HG03066 (cell line): ENCODE results near the gene SPINK2.
A peak's percentile ranks its signal among the peaks of the same experiment; 100 is the strongest.

Experiments
- ATAC-seq: cut with Tn5 transposase; IDR thresholded peaks from one replicate; pipeline ENCODE4 v1.9.1; 2021; ENCODE audit warnings: low read depth; ENCODE audit not compliant: unreplicated experiment

SPINK2 gene

DNA sequence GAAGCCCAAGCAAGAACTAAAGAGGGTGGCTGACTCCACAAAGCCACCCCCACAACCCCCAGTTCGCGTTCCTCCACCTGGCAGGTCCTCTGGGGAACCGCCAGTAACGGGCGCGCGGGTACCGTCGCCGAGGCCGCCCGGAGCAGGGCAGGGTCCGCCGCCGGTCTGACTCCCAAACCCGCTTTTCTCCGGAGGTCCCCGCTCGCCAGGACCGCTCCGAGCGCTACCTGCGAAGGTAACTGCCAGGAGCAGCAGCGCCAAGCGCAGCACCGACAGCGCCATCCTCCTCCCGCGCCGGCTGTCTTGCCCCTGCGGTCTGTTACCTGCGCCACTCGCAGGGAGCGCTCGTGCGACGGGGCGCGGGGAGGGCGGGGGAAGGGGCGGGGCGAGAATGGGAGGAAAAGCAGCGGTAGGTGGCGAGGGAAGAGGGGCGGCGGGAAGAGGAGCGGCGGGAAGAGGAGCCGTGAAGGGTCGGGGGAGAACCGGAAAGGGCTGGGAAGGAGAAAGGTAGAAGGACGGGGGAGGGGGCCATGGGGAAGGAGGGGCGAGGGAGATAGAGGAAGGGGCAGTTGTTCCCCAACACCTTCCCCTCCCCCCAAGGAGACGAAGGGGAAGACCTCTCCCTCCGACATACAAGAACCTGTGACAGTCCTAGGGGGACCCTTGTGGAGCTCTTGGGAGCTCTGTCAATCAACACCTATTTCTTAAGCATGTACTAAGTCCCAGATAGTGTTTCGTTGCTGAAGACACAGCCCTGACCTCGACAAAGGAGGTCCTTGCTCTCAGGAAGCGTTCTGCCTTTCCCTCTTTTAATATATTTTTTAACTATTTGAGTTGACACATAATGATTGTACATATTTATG is at the start of gene SPINK2:
TSS of gene SPINK2 (minus strand) at position 321 of the 863 bp plus-strand sequence. CDS start at position 282, 39 bp downstream.
- ATAC-seq, result peak; percentile 34

GRCh38 chr4:56870946-56871345 is 49.4 kb upstream of the SPINK2 start:
- no peak for ATAC-seq

DNA sequence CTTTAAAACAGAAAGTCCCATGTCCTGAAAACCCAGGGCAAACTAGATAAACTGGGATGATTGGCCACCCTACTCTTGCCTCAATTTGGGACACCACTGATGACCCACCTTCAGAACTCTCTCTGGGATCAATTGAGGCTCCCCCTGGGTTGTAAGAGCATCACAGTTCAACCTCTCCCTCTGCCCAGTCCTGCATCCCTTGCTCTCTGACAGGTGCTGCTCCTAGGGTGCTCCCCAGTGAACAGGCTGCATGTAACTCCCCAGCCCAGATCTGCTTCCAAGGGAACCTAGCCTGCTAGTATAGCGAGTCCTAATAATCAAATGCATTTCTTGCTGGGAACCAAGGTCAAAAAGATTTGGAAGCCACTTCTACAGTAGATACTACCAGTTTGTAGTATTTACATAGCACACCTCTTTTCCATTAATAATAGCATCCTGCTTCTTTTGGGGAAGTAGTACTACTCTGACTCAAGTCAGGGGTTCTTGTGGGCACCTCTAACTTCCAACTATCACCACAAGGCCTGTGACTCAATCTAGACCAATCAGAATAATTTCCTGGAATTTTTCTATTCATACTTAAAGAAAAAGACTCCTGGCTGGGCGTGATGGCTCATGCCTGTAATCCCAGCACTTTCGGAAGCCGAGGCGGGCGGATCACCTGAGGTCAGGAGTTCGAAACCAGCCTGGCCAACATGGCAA is 42.1 kb upstream of the SPINK2 start:
- no peak for ATAC-seq

DNA sequence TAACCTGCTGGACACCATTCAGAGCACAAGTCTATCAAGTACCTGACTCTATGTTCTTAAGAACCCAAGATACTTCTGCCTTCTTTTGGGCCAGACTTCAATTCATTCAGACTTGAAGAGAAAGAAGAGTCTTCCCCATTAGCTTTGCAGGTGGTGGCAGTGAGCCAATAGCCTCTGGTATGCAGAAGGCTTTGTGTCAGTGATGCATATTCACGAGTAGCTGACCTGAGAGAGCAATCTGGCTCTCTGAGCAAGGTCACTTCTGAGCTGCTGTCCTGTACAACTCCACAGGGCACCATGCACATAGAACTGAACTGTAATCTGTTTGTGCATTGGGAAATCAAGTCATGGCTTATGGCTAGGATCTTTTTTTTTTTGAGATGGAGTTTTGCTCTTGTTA is 39.9 kb upstream of the SPINK2 start:
- ATAC-seq, result no peak

- no peak for ATAC-seq
Observed at GRCh38 chr4:56860781-56861180, 39.3 kb upstream of the SPINK2 start.

GRCh38 chr4:56859841-56860240 is 38.3 kb upstream of the SPINK2 start:
- ATAC-seq, result no peak

DNA sequence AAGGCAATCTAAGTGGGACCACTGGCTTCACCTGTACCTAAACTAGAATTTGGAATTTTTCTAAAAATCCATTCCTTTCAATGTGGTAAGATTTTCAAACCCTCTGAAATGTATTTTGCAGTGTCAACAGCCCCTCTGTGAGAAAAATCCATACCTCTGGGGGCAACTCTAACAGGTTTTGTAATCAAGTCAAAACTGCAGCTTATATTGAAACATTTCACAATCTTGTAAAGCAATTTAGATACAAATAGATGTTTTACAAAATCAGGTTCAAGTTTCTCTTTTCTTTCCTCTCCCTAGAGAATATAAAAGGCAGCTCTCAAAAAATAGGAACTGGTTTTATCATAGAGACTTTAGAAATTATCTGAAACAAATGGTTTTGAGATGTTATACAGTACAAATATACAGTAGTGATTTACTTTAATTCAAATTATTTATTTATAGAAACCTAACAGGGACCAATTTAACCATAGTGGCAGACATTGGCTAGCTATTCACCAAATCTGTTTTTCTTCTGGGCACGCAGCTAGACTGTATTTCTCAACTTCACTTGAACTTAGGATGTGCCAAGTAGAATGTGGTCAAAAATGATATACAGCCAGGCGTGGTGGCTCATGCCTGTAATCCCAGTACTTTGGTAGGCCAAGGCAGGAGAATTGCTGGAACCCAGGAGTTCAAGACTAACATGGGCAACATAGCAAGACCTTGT is 36.3 kb upstream of the SPINK2 start:
- no peak for ATAC-seq

DNA sequence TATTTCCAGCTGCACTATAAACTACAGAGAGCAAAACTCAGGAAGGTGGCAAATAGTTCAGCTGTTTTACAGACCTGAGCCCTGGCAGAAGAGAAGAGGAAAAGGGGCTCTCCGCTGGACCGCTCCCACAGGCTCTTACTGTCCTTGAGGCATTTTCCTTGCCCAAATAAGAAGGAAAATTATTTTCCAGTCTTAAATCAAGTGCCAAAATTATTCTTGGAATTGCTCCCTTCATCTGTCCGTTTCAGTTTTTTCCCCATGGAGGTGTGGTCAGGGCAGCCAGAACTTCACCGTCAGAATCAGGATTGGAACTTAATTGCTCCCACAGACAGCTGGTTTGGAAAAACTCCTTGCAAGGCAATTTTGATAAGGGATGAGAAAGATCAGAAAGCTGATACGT is 35.2 kb upstream of the SPINK2 start:
- ATAC-seq, result no peak

GRCh38 chr4:56850910-56851309 is 29.4 kb upstream of the SPINK2 start:
- no peak for ATAC-seq

- no peak for ATAC-seq
Observed at GRCh38 chr4:56844802-56845580, 23.5 kb upstream of the SPINK2 start.

DNA sequence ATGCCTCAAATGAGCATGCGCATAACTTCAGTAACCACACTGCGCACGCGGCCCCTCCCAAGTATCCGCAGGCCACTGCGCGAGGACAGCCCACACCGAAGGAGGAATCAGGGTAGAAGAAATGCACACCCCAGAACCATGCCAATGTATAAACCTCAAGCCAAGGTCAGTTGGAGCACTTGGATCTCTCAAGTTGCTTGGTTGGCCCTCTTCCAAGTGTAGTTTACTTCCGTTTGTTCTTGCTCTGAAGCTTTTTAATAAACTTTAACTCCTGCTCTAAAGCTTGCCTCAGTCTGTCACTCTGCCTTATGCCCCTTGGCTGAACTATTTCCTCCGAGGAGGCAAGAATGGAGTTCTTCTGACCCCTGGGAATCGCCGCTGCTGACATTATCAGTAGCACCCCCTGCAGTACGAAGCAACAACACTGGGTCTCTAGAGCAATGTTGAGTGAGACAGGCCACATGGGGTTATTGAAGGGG is 22.0 kb upstream of the SPINK2 start:
- ATAC-seq, result no peak

GRCh38 chr4:56840559-56840958 is 19.1 kb upstream of the SPINK2 start:
- ATAC-seq, result no peak

- ATAC-seq, result peak; percentile 76
Observed at GRCh38 chr4:56828784-56829535, 7.5 kb upstream of the SPINK2 start.

- ATAC-seq, result no peak
Observed at GRCh38 chr4:56823933-56824600, 2.6 kb upstream of the SPINK2 start.

DNA sequence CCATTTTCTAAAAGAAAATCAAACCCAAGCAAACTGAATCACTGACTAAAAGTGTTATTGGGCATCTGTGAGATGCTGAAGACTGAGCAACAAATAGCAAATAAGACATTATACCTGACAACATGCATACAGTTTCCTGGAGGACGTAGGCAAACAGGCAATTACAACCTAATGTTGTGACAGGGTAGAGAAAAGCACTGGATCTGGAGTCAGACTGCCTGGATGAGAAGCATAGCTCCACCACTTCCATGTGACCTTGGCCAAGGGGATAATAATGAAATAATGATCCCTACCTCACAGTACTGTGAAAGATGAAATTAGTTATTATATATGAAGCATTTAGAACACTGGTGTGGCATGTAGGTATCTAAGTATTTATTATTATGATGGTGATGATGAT is 2.7 kb downstream of the SPINK2 start:
- ATAC-seq, result no peak

DNA sequence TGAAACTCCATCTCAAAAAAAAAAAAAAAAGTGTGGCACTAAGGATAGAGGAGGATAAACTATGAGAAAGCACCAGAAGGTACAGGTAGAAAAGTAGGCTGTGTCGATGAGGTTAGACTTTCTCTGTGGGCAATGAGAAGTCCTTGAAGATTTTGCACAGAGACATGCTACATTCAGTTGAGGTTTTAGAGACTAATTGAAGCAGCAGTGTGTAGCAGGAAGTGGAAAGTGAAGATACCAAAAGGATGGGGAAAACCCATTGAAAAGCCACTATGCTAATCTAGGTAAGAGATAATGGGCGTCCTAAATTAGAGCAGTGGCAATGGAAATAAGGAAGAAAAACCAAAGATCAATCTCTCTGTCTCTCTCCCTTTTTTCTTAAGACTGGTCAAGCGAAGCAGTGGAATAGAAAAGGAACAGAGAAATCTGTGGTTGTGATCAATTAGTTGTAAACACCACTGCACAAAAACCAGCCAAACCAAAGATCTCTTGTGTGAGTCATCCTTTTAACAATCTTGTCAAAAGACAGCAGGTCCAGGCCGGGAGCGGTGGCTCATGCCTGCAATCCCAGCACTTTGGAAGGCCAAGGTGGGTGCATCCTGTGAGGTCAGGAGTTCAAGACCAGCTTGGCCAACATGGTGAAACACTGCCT is 3.5 kb downstream of the SPINK2 start:
- peak; percentile 78 for ATAC-seq

- ATAC-seq, result no peak
Observed at GRCh38 chr4:56806666-56807065, 14.8 kb downstream of the SPINK2 start.

DNA sequence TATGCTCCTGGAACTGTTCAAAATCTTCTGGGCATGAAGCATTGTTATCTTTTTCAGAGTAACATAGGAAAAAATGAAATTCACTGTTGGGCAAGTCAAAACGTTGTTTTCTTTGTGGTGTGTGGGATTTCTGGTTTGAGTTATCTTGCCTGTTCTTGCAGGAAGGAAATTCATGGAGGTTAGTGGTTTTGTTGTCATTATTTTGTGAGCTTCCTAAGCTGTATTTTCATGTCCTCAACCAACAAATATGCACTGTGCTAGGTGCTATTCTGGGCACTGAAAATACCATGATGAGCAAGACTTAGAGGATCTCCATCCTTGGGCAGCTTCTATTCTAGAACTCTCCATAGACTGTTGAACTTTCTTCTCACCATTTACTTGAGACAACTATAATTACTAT is 16.9 kb downstream of the SPINK2 start:
- no peak for ATAC-seq

DNA sequence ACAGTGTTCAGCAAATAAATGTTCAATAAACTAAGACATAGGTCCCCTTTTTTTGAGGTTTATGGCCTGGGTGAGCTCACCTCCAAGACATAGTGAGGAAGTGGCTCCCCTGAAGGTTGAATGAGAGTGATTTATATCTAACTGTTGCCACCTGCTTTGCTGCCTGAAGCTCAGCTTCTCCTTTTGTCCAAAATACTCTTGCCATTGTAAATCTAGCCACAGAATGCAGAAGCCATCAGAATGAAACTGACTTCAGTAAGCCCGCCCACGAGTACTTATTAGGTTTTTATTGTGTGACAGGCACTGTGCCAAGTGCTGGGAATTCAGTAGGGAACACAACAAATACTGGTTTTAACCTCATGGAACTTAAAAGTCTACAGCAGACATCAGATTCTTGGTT is 18.0 kb downstream of the SPINK2 start:
- no peak for ATAC-seq
